ENCODE data around the gene RMI2. TPM values are rescaled to one million over a fixed set of nuclear protein-coding genes. Genes with fewer than 3 reads are reported as not detected.

Gene RMI2
- total and polyA plus RNA-seq, 4 donors, result 0.28 to 8.5 (median 0.83) TPM

DNA sequence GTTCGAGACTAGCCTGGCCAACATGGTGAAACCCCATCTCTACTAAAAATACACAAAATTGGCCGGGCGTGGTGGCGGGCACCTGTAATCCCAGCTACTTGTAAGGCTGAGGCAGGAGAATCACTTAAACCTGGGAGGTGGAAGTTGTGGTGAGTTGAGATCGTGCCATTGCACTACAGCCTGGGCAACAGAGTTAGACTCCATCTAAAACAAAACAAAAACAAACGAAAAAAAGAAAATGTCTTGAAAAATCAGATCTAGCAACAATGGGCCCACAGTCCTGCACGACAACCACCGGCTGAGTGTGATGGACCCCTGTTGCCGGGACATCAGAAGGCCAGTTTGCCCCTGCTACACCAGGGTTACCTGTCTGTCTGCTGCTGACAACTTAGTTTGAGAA, 3.9 kb upstream of the RMI2 start:
- H3K27me3 ChIP-seq (ENCODE audit: control insufficient read depth in 4 of 4, insufficient read depth in 4 of 4, low read length in 3 of 4), result no peaks in the 10 kb centered on the region
- no peak overlapping the region for H3K4me3 ChIP-seq (ENCODE audit: low read depth in 1 of 3, low read length in 3 of 3)
- H3K9me3 ChIP-seq (ENCODE audit: control insufficient read depth in 4 of 4, low read length in 3 of 4), result no peaks in the 10 kb centered on the region
- H3K36me3 ChIP-seq (ENCODE audit: control insufficient read depth in 4 of 4, insufficient read depth in 3 of 4, low read depth in 1 of 4, low read length in 3 of 4), result no peaks in the 10 kb centered on the region
- no peak overlapping the region for H3K9ac ChIP-seq (ENCODE audit: low read depth in 1 of 2, low read length in 2 of 2)
- no peak overlapping the region for H3K27ac ChIP-seq (ENCODE audit: low read depth in 1 of 2, low read length in 2 of 2)
- no peak for DNase-seq (ENCODE audit: low spot score)
- 94% methylated on average over 9 of the region's 9 CpGs for WGBS
- peaks cover 6 to 9% (median 7%) of the 10 kb centered on the region in 4 donors for H3K4me1 ChIP-seq (ENCODE audit: control insufficient read depth in 4 of 4, insufficient read depth in 4 of 4, low read length in 3 of 4)
- TF ChIP-seq, protein P1, sequence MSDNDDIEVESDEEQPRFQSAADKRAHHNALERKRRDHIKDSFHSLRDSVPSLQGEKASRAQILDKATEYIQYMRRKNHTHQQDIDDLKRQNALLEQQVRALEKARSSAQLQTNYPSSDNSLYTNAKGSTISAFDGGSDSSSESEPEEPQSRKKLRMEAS (IDR thresholded peaks at IDR 0.05), result no peak

DNA sequence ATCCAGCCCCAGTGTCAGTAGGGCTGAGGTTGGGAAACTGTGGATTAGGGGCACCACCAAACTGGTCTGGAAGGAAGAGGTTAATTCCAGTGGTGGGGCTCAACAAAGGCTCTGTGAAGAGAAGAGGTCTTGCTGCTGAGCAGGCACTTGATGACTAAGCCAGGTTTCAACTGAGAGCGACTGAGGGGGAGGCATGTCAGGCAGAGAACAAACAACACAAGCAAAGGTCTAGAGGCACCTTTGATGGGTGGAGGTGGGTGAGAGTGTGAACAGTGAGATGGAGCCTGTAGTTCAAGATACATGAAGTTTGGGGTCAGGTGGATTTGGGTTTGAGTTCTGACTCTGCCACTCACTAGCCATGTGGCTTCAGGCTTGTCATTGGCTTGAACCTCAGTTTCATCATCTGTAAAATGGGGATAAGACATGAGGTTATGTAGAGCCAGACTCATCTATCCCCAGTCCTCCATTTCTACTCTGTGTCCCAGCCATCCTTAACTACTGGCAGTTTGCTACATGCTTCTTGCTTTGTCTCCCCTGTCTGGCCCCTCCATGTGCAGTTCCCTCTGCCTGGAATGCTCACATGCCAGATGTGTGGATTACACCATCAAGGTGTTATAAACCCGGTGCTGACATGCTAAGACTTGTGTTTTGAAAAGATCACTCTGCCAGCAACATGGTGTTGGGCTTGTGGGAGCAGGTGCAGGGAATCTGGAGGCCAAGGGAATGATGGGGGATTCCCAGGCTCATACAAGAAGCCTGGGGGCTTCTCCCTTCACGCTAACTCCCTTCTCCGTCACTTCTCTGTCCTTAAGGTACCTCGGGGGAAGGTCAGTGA, 3.0 kb upstream of the RMI2 start:
- H3K27ac ChIP-seq (ENCODE audit: low read depth in 1 of 2, low read length in 2 of 2), result no peak overlapping the region
- H3K36me3 ChIP-seq (ENCODE audit: control insufficient read depth in 4 of 4, insufficient read depth in 3 of 4, low read depth in 1 of 4, low read length in 3 of 4), result no peaks in the 10 kb centered on the region
- H3K27me3 ChIP-seq (ENCODE audit: control insufficient read depth in 4 of 4, insufficient read depth in 4 of 4, low read length in 3 of 4), result no peaks in the 10 kb centered on the region
- peaks cover 6 to 9% (median 7%) of the 10 kb centered on the region in 4 donors for H3K4me1 ChIP-seq (ENCODE audit: control insufficient read depth in 4 of 4, insufficient read depth in 4 of 4, low read length in 3 of 4)
- DNase-seq (ENCODE audit: low spot score), result no peak
- no peak overlapping the region for H3K9ac ChIP-seq (ENCODE audit: low read depth in 1 of 2, low read length in 2 of 2)
- no peak overlapping the region for H3K4me3 ChIP-seq (ENCODE audit: low read depth in 1 of 3, low read length in 3 of 3)
- no peaks in the 10 kb centered on the region for H3K9me3 ChIP-seq (ENCODE audit: control insufficient read depth in 4 of 4, low read length in 3 of 4)
- WGBS, result 61% methylated on average over 5 of the region's 5 CpGs
- TF ChIP-seq, protein P1 (IDR thresholded peaks at IDR 0.05), result no peak
- TF ChIP-seq RXRA (IDR thresholded peaks at IDR 0.05) (no peak), NR2F2 (IDR thresholded peaks at IDR 0.05) (no peak), HNF4G (IDR thresholded peaks at IDR 0.05) (no peak), TAF1 (conservative IDR thresholded peaks at IDR 0.05) (no peak), JUND (IDR thresholded peaks at IDR 0.05) (no peak), EGR1 (IDR thresholded peaks at IDR 0.05; ENCODE audit: low read depth in 2 of 2) (no peak), RAD21 (IDR thresholded peaks at IDR 0.05) (no peak), SP1 (IDR thresholded peaks at IDR 0.05) (no peak)
- TF ChIP-seq, protein P2, sequence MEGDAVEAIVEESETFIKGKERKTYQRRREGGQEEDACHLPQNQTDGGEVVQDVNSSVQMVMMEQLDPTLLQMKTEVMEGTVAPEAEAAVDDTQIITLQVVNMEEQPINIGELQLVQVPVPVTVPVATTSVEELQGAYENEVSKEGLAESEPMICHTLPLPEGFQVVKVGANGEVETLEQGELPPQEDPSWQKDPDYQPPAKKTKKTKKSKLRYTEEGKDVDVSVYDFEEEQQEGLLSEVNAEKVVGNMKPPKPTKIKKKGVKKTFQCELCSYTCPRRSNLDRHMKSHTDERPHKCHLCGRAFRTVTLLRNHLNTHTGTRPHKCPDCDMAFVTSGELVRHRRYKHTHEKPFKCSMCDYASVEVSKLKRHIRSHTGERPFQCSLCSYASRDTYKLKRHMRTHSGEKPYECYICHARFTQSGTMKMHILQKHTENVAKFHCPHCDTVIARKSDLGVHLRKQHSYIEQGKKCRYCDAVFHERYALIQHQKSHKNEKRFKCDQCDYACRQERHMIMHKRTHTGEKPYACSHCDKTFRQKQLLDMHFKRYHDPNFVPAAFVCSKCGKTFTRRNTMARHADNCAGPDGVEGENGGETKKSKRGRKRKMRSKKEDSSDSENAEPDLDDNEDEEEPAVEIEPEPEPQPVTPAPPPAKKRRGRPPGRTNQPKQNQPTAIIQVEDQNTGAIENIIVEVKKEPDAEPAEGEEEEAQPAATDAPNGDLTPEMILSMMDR (IDR thresholded peaks at IDR 0.05; ENCODE audit: low read depth, low read length, missing input control), result no peak
- TF ChIP-seq, protein P3, sequence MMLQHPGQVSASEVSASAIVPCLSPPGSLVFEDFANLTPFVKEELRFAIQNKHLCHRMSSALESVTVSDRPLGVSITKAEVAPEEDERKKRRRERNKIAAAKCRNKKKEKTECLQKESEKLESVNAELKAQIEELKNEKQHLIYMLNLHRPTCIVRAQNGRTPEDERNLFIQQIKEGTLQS (IDR thresholded peaks at IDR 0.05), result no peak

DNA sequence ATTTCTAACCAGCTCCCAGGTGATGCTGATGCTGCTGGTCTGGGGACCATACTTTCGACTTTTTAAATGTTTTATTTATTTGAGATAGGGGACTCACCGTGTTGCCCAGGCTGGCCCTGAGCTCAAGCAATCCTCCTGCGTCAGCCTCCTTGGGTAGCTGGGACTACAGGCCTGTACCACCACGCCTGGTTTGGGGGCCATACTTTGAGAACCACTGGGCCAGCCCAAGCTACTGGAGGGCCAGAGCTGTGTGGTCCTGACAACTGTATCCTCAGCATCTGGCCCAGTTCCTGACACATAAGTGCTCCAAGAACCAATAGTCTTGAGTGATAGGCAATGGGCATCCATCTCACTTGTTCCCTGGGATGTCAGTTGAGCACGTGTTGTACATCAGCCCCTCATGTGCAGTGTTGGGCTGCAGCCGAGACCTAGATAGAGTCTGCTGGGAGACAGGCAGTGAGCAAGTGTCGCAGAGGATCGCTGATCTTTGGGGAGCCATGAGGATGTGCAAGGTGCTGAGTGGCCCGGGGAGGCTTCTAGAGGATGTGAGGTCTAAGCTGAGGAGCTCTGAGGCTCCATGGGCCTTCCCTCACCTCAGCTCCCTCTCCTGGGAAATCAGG, 1.6 kb downstream of the RMI2 start:
- Histone ChIP-seq H3K27ac (ENCODE audit: low read depth in 1 of 2, low read length in 2 of 2) (no peak overlapping the region), H3K4me3 (ENCODE audit: low read depth in 1 of 3, low read length in 3 of 3) (no peak overlapping the region), H3K9ac (ENCODE audit: low read depth in 1 of 2, low read length in 2 of 2) (no peak overlapping the region), H3K4me1 (ENCODE audit: control insufficient read depth in 4 of 4, insufficient read depth in 4 of 4, low read length in 3 of 4) (peaks cover 6 to 13% (median 8%) of the 10 kb centered on the region in 4 donors), H3K9me3 (ENCODE audit: control insufficient read depth in 4 of 4, low read length in 3 of 4) (no peaks in the 10 kb centered on the region), H3K27me3 (ENCODE audit: control insufficient read depth in 4 of 4, insufficient read depth in 4 of 4, low read length in 3 of 4) (no peaks in the 10 kb centered on the region), H3K36me3 (ENCODE audit: control insufficient read depth in 4 of 4, insufficient read depth in 3 of 4, low read depth in 1 of 4, low read length in 3 of 4) (no peaks in the 10 kb centered on the region)
- 94% methylated on average over 9 of the region's 9 CpGs for WGBS
- DNase-seq (ENCODE audit: low spot score), result no peak
- TF ChIP-seq SP1 (IDR thresholded peaks at IDR 0.05), result no peak
- TF ChIP-seq, protein P1 (IDR thresholded peaks at IDR 0.05), result no peak
- TF ChIP-seq GABPA (IDR thresholded peaks at IDR 0.05 in 1 of 2, conservative IDR thresholded peaks at IDR 0.05 in 1 of 2), result no peak
- TF ChIP-seq FOXA2 (IDR thresholded peaks at IDR 0.05), result no peak
- TF ChIP-seq, protein P4, sequence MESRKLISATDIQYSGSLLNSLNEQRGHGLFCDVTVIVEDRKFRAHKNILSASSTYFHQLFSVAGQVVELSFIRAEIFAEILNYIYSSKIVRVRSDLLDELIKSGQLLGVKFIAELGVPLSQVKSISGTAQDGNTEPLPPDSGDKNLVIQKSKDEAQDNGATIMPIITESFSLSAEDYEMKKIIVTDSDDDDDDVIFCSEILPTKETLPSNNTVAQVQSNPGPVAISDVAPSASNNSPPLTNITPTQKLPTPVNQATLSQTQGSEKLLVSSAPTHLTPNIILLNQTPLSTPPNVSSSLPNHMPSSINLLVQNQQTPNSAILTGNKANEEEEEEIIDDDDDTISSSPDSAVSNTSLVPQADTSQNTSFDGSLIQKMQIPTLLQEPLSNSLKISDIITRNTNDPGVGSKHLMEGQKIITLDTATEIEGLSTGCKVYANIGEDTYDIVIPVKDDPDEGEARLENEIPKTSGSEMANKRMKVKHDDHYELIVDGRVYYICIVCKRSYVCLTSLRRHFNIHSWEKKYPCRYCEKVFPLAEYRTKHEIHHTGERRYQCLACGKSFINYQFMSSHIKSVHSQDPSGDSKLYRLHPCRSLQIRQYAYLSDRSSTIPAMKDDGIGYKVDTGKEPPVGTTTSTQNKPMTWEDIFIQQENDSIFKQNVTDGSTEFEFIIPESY (IDR thresholded peaks at IDR 0.05), result no peak

Measured in liver (tissue), 9 donors.